Stimulated activated naive B cell treated with anti-CD40 and anti-IgM and Interleukin-4, amounts not matched to agents 10 μg/mL and 1 μg/mL and 100 μg/mL, for 72 hours (primary cell): ENCODE results near the gene FAM107B.

Experiments used
- ATAC-seq, 2 donors: fragments of 150-1000 bp; cut with Tn5 transposase; replicated peaks; 2 replicates each; pipeline ENCODE4 v1.10.0; 2021; ENCODE audit warnings: moderate library complexity in 1 of 2
- DNase-seq: peaks from one replicate; pipeline ENCODE4 v3.0.0; 2021
- H3K27ac Mint-ChIP-seq: one replicate; pipeline ENCODE4 v1.8.0; 2022; ENCODE audit warnings: mild to moderate bottlenecking, mixed read lengths
- H3K27me3 Mint-ChIP-seq, 2 donors: one replicate each; pipeline ENCODE4 v1.8.0; 2022; ENCODE audit warnings: mixed read lengths in 2 of 2
- H3K36me3 Mint-ChIP-seq, 2 donors: one replicate each; pipeline ENCODE4 v1.8.0; 2022; ENCODE audit warnings: mixed read lengths in 2 of 2, mild to moderate bottlenecking in 1 of 2
- H3K4me1 Mint-ChIP-seq, 2 donors: one replicate each; pipeline ENCODE4 v1.8.0; 2022; ENCODE audit warnings: mixed read lengths in 2 of 2, mild to moderate bottlenecking in 1 of 2
- H3K4me3 Mint-ChIP-seq, 2 donors: one replicate each; pipeline ENCODE4 v1.8.0; 2022; ENCODE audit warnings: mild to moderate bottlenecking in 2 of 2, mixed read lengths in 2 of 2, moderate library complexity in 1 of 2
- H3K9me3 Mint-ChIP-seq, 2 donors: one replicate each; pipeline ENCODE4 v1.8.0; 2022; ENCODE audit warnings: mixed read lengths in 2 of 2, mild to moderate bottlenecking in 1 of 2

Gene FAM107B

DNA sequence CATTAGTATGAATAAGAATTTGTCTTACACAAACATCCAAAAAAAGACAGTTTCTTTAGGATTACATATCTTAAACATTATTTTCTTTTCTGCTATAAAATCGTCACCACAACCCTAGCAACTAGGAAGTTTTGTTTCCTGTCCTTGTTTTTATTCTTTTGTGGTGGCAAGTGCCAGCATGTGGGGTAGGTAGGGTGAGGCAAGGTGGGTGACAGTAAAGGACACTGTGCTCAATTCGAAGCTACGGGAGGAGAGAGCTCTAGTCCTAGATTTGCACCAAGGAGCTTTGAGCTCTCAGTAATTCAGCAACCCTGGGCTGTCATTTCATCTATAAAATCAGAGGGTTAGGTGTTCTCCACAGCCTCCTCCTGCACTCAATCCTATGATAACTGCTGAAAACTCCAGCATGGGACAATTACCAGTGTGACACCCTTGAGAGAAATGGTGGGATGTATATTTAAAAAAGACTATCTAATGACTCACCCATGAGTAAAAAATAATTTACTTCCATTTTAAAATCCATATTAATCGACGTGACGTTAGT, 187.1 kb downstream of the FAM107B start:
- peak; percentile 2 to 3 for ATAC-seq
- Mint-ChIP-seq H3K4me1 (peaks cover 58 to 88% of the 10 kb centered on the region in 2 donors), H3K4me3 (peak overlapping the region; percentile 35 to 65), H3K9me3 (no peaks in the 10 kb centered on the region), H3K27me3 (no peaks in the 10 kb centered on the region), H3K27ac (peak overlapping the region; percentile 95), H3K36me3 (peaks cover 26 to 33% of the 10 kb centered on the region in 2 donors)
- DNase-seq = no peak

DNA sequence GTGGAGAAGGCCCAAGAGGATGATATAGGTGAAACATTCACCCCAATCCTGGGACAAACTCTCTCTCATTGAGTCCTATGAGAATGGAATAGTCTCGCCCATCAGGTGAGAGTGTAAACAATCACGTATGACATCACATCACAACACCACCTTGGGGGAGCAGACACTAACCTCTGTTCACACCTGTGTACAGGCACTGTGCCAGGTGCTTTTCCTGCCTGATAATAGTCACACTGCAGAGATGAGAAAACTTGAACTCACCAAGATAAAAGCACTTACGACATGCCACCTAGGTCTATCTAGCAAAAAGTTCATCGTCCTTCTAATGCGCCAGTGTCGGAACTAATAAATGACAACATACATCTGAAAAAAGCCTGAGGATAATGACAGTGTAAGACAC, 187.8 kb downstream of the FAM107B start:
- H3K4me1 Mint-ChIP-seq = peaks cover 58 to 88% of the 10 kb centered on the region in 2 donors
- ATAC-seq = no peak
- no peaks in the 10 kb centered on the region for H3K9me3 Mint-ChIP-seq
- peaks cover 24 to 35% of the 10 kb centered on the region in 2 donors for H3K36me3 Mint-ChIP-seq
- no peaks in the 10 kb centered on the region for H3K27me3 Mint-ChIP-seq
- peak overlapping the region; percentile 86 for H3K27ac Mint-ChIP-seq
- H3K4me3 Mint-ChIP-seq = no peak overlapping the region
- DNase-seq = no peak

DNA sequence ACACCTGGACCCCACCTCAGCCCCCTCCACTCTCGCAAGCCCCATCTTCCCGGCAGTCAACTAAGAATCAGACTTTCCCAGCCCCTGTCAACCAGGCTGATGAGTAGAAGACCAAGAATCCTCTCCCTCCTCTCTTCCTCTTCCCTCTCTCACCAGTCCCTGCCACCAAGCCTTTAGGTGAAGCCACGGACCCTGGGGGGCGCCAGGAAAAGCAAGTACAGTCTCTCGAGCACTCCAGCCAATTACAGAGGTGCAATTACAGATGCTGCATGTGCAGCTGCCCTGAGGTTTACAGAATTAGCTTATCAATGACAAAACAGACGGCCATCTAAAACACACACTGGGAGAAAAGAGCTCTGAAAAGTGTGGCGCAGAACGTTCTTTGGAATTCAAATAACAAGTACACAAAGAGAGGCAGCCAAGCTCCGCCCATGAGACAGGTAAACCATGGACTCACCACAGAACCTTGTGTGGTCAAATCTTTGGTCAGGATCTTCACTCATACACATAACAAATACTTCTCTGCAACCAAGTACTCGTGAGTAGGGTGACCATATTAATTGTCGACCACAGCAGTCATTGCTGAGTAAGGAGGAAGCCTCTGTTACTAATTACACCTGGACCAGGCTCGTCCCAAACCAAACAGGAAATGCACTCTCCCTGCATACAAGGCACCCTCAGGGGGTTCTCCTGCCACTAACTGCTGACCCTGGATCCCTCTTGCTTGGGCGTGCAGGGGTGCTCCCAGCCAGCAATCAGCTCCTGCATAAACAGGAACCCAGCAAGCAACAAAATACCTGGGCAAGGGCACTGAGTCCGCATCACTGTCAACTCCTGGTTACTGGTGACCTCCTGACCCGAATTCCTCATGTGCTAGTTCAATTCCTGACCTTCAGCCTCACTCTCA, 189.2 kb downstream of the FAM107B start:
- ATAC-seq (no peak), DNase-seq (no peak)
- Mint-ChIP-seq H3K36me3 (peaks cover 24 to 39% of the 10 kb centered on the region in 2 donors), H3K4me3 (peak overlapping the region; percentile 8 to 47), H3K9me3 (no peaks in the 10 kb centered on the region), H3K27ac (peak overlapping the region; percentile 80), H3K27me3 (no peaks in the 10 kb centered on the region), H3K4me1 (peaks cover 64 to 90% of the 10 kb centered on the region in 2 donors)

DNA sequence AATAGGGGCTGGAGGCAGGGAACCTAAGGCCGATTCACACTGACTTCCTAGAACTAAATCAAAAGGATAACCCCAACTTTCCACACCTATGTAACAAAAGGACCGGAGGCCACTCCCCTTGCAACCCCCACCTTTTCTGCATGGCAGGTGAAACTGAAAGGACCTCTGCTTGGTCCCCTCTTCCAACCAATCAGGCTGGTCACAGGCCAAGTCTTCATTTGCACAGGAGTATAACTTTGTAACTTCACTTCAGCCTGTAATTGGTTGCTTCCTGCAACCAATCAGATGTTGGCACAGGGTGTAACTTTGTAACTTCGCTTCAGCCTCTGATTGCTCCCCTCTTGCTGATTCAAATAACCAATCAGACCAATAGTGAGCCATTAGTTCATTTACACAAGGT, 190.0 kb downstream of the FAM107B start:
- Mint-ChIP-seq H3K27ac (peak overlapping the region; percentile 69), H3K36me3 (peaks cover 24 to 39% of the 10 kb centered on the region in 2 donors), H3K4me3 (no peak overlapping the region), H3K27me3 (no peaks in the 10 kb centered on the region), H3K4me1 (peaks cover 66 to 93% of the 10 kb centered on the region in 2 donors), H3K9me3 (no peaks in the 10 kb centered on the region)
- no peak for DNase-seq
- no peak for ATAC-seq

DNA sequence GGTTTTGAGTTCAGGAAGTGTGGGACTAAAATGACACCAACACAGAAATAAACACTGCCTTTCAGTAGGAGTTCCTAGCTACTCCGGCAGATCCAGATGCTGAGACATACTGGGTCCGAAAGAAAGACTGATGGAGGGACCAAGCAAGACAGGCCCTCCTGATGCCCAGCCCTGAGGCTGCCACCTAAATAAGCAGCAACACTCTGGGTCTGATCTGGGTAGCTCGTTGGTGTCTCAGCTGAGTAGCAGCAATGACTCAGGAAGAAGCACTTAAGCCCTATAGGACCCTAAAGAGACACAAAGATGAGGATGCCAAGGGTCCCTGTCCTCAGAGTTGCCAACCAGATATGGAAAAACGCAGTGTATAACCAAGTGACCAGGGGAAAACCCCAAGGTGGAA, 190.7 kb downstream of the FAM107B start:
- Mint-ChIP-seq H3K27ac (peak overlapping the region; percentile 96), H3K27me3 (no peaks in the 10 kb centered on the region), H3K4me1 (peaks cover 66 to 94% of the 10 kb centered on the region in 2 donors), H3K4me3 (no peak overlapping the region), H3K9me3 (no peaks in the 10 kb centered on the region), H3K36me3 (peaks cover 24 to 39% of the 10 kb centered on the region in 2 donors)
- DNase-seq (no peak), ATAC-seq (no peak)

DNA sequence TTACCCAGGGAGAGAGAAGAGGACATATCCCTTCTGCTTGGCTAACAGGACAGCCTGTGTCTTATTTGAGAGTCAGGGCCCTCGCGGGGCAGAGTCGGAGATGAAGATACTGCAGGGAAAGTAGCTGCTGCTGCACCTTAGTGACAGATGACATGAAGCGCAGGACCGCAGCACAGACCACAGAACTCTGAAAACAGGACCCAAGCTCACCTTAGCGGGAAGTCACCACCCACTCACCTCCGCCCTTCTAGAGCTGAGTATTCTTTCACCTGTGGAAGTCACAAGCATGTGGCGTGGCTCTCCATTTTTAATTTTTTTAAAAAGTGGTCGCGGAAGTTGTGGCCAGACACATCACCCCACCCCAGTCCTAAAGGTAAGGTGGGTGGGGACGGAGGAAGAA, 191.4 kb downstream of the FAM107B start:
- Mint-ChIP-seq H3K9me3 (no peaks in the 10 kb centered on the region), H3K36me3 (peaks cover 27 to 42% of the 10 kb centered on the region in 2 donors), H3K4me3 (peak overlapping the region; percentile 15 to 67), H3K27me3 (no peaks in the 10 kb centered on the region), H3K27ac (peak overlapping the region; percentile 96), H3K4me1 (peaks cover 64 to 93% of the 10 kb centered on the region in 2 donors)
- peak; percentile 49 to 51 for ATAC-seq
- DNase-seq = peak; percentile 35

DNA sequence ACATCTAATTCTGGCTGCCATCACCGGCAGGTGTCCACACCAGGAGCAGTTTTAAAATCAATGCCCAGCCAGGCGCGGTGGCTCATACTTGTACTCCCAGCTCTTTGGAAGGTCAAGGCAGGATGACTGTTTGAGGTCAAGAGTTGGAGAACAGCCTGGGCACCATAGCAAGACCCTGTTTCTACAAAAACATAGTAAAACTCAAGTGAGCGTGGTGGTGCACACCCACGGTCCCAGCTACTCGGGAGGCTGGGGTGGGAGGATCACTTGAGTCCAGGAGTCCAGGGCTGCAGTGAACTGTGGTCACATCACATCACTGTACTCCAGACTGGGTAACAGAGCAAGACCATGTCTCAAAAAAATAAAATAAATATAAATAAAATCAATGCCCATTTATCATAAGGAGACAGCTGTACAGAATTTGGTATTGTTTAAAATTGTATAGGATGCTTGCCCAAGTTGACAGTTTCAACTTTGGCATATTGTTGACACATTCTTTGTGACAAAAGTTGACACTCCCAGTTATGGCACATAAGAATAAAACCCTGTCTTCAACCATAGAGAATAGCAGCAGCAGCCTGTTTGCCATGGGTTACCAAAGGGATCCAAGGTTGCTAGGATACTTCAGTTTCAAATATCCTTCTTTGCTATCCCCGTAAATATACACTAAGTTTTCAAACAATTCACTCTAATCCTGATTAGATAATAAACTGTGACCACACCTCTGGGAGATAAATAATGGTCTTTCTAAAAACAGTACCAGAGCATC, 193.0 kb downstream of the FAM107B start:
- peaks cover 31 to 42% of the 10 kb centered on the region in 2 donors for H3K36me3 Mint-ChIP-seq
- H3K27ac Mint-ChIP-seq = peak overlapping the region; percentile 17
- no peak for ATAC-seq
- H3K4me3 Mint-ChIP-seq = no peak overlapping the region
- H3K4me1 Mint-ChIP-seq = peaks cover 55 to 86% of the 10 kb centered on the region in 2 donors
- no peaks in the 10 kb centered on the region for H3K9me3 Mint-ChIP-seq
- no peak for DNase-seq
- H3K27me3 Mint-ChIP-seq = no peaks in the 10 kb centered on the region

DNA sequence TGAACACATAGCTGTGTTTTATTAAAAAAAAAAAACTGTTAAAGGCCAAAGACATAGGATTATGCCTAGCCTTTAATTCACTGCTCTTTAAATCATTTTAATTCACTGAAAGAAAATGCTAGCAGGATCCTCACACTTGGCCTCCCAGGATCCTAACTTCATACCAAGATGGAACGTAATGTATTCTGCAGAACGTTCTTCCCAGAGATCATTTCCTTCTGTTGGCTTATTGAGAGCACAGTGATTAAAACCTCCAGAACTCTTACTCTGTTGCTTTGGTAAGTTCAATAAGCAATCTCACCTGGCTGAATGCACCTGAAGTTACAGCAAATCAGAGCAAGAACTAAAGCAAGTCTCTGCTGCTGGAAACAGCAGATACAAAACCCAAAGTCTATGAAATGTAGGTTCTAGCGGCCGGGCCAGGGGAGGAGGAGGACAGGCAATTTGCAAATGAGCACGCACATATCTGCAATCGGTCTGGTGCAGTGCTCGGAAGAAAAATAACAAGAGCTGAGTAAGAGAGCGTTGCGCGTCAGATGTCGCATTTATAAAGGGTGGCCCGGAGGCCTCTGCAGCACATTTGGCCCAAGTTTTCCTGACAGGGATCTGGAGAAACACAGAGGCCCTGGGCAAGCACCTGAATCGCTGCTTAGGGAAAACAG, 193.9 kb downstream of the FAM107B start:
- Mint-ChIP-seq H3K9me3 (no peaks in the 10 kb centered on the region), H3K4me1 (peaks cover 49 to 86% of the 10 kb centered on the region in 2 donors), H3K27me3 (no peaks in the 10 kb centered on the region), H3K4me3 (no peak overlapping the region), H3K36me3 (peaks cover 29 to 39% of the 10 kb centered on the region in 2 donors), H3K27ac (peak overlapping the region; percentile 16)
- ATAC-seq = no peak
- no peak for DNase-seq

DNA sequence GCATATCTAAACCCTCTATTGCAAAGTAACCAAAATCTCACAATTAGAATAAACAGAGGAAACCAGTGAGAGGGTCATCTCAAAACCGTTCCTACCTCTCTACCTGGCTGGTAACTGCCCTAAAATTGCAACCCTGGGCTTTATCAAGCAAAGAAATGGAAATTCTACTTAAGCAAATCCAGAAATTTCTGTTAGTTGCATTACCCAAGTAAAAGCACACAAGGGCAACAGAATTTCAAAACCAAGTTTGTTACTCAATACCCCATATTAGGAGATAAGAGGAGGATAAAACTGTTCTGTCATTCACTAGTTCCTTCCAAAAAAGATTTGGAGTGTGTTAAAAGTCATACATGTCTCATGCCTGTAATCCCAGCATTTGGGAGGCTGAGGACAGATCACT, 195.3 kb downstream of the FAM107B start:
- DNase-seq = no peak
- no peak overlapping the region for H3K4me3 Mint-ChIP-seq
- H3K36me3 Mint-ChIP-seq = peaks cover 28 to 40% of the 10 kb centered on the region in 2 donors
- H3K27me3 Mint-ChIP-seq = no peaks in the 10 kb centered on the region
- H3K27ac Mint-ChIP-seq = no peak overlapping the region
- peaks cover 43 to 86% of the 10 kb centered on the region in 2 donors for H3K4me1 Mint-ChIP-seq
- ATAC-seq = no peak
- H3K9me3 Mint-ChIP-seq = no peaks in the 10 kb centered on the region

DNA sequence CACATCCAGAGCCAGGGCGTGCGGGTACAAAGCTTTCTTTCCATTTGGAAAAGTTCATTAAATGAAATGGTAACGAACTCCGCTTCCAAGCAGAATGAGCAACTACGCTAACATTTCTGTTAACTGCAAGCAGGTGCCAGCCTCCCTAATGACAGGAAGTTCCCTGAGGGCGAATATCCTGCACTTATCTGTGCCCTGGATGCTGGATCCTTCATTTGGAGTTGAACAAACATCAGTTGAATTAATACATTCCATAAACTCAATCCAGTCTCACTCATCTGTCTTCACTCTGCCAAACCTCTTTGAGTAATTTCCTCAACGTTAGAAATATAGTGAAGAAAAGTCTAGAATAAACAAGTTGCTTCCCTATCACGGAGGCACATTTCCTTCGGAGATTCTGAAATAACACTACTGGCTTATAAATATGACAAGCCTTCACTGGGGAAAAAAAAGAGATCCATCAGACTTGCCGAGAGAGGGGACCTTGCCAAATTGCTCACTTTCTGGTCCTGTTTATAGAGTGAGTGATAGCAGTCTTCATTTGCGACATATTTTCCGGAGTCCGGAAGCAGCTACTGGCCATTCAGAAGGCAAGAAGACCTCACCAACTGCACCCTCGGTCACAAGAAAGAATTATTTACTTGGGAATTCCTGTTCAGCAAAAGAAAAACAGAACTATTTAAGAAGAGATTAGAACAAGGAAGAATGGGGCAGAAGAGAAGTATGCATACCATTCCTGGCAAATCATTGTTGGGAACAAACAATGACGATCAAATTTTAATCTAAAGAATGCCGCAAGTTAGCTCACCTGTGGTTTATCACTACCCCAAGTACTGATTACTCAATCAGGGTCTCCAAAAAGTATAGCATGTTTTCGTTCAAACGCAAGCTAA, 196.4 kb downstream of the FAM107B start:
- peak overlapping the region in 1 of 2 donors; percentile 14 for H3K4me3 Mint-ChIP-seq
- peak overlapping the region; percentile 75 for H3K27ac Mint-ChIP-seq
- no peak for ATAC-seq

DNA sequence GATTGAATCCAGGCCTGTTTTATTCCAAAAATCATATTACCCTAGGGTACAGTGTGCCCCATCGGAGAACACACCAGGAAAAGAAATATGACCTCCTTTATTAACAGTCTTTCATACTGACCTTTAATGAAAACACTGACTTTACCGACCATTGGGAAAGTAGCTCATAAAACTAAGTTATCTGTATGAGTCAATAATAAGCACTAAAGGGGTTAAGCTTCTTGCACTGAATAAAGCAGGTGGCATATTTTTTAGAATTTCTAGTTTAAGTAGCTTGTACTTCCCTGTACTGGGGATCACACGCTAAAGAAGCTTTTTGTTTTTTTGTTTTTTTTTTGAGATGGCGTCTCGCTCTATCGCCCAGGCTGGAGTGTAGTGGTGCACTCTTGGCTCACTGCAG, 199.8 kb downstream of the FAM107B start:
- Mint-ChIP-seq H3K36me3 (peaks cover 20 to 34% of the 10 kb centered on the region in 2 donors), H3K4me1 (peaks cover 35 to 77% of the 10 kb centered on the region in 2 donors), H3K27me3 (no peaks in the 10 kb centered on the region), H3K9me3 (no peaks in the 10 kb centered on the region), H3K27ac (no peak overlapping the region), H3K4me3 (no peak overlapping the region)
- ATAC-seq (no peak), DNase-seq (no peak)

More for the DNA sequence above, 196.4 kb downstream of the FAM107B start:
- H3K27me3 Mint-ChIP-seq = no peaks in the 10 kb centered on the region
- peaks cover 37 to 82% of the 10 kb centered on the region in 2 donors for H3K4me1 Mint-ChIP-seq
- H3K36me3 Mint-ChIP-seq = peaks cover 22 to 33% of the 10 kb centered on the region in 2 donors
- no peak for DNase-seq
- H3K9me3 Mint-ChIP-seq = no peaks in the 10 kb centered on the region

DNA sequence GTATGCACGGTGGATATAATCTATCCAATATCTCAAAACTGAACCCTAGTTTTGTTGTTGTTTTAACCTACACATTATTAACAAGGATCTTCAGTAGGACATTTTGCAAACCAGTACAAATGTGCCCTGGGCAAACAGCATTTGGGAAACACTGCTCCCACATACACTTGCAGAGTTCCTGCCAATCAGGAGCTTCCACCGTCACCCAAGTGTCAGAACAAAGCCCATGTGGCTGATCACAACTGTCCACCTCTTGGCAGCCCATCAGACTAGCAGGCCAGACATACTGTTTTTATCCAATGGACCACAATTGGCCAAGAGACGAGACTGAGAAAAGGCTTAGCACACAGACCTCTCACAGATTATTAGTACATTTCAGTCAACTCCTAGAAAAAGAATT, 200.4 kb downstream of the FAM107B start:
- Mint-ChIP-seq H3K4me3 (no peak overlapping the region), H3K27ac (no peak overlapping the region), H3K9me3 (no peaks in the 10 kb centered on the region), H3K4me1 (peaks cover 38 to 77% of the 10 kb centered on the region in 2 donors), H3K36me3 (peaks cover 20 to 34% of the 10 kb centered on the region in 2 donors), H3K27me3 (no peaks in the 10 kb centered on the region)
- DNase-seq (no peak), ATAC-seq (no peak)

DNA sequence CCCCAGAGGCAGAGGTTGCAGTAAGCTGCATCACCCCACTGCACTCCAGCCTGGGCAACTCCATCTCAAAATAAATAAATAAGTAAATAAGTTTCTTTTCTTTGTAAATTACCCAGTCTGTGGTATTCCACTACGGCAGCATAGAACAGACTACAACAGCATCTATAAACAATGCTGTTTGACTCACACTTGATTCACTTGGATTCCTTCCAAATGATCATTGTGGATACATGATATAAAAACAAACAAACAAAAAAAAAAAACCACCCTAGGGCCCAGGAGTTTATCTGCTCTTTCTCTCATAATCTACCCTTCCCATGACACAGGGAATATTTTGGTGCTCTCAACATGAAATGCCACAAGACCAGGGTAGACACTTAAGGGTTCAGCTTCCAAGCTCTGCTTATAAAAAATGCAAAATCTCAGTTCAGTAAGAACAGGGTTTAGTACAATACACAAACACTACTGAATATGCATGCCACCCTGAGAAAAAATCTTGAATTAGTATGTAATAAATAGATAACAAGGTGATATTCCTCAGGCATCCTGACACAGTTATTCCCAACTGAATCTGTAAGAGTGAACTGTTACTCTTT, 200.9 kb downstream of the FAM107B start:
- DNase-seq = no peak
- H3K27ac Mint-ChIP-seq = no peak overlapping the region
- no peaks in the 10 kb centered on the region for H3K27me3 Mint-ChIP-seq
- ATAC-seq = no peak
- H3K4me3 Mint-ChIP-seq = no peak overlapping the region
- H3K36me3 Mint-ChIP-seq = peaks cover 20 to 35% of the 10 kb centered on the region in 2 donors
- H3K4me1 Mint-ChIP-seq = peaks cover 40 to 81% of the 10 kb centered on the region in 2 donors
- H3K9me3 Mint-ChIP-seq = no peaks in the 10 kb centered on the region
